ENCODE data around the gene SEC14L2. TPM values are rescaled to one million over a fixed set of nuclear protein-coding genes. Genes with fewer than 3 reads are reported as not detected.

SEC14L2 gene
- total and polyA plus RNA-seq, 2 of the 8 experiments (the other 6 are each of a cell fraction or from before 2014, with no cell fraction given) = 2.8 to 3.2 TPM

DNA sequence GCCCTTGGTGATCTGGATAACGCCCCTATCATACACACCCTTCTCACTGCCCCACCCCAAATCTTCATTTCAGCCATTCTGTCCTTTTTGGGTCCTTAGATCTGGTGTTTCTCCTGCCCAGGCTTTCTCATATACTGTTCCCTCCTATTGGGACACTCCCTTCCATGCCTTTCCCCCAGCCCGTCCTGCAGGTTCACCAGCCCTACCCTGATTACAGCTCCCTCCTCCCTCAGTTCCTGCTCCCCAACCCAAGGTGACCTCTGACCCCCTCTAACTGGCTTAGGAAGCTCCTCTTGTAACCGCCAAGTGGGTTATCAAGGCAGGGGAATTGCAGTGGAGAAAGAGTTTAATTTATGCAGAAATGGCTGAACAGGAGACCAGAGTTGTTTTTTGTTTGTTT lies 41.7 kb downstream of the SEC14L2 start:
- Histone ChIP-seq H3K79me2 (ENCODE audit: control insufficient read depth in 1 of 2, insufficient read depth in 2 of 2, low read length in 2 of 2) (no peaks in the 10 kb centered on the region), H3K14ac (ENCODE audit: insufficient read length) (no peak overlapping the region), H3K23ac (ENCODE audit: insufficient read length) (no peak overlapping the region), H3K4me3 (ENCODE audit: extremely low read depth in 1 of 4, insufficient read depth in 2 of 4, low read depth in 3 of 4, low read length in 4 of 4) (no peak overlapping the region), H3K27ac (ENCODE audit: low read depth, low read length) (no peak overlapping the region), H3K9ac (replicated peaks in 1 of 4; ENCODE audit: extremely low read depth in 1 of 4, low read depth in 3 of 4, low read length in 3 of 4) (no peak overlapping the region), H3K4me2 (ENCODE audit: insufficient read depth in 1 of 2, low read depth in 2 of 2, low read length in 2 of 2) (no peak overlapping the region), H3K23me2 (ENCODE audit: low read depth, low read length) (no peaks in the 10 kb centered on the region), H4K8ac (ENCODE audit: extremely low read depth, insufficient read depth, low read length) (no peak overlapping the region), H4K5ac (ENCODE audit: insufficient read length, low read depth, low read length) (no peak overlapping the region), H3K4ac (replicated peaks; ENCODE audit: insufficient read length, low read depth, low read length) (no peak overlapping the region), H3K36me3 (ENCODE audit: control insufficient read depth in 2 of 4, insufficient read depth in 4 of 4, low read length in 3 of 4) (no peaks in the 10 kb centered on the region), H3K27me3 (replicated peaks in 1 of 4; ENCODE audit: control insufficient read depth in 3 of 4, extremely low read depth in 1 of 4, insufficient read depth in 3 of 4, low read length in 3 of 4) (no peaks in the 10 kb centered on the region), H3K4me1 (replicated peaks in 1 of 4; ENCODE audit: control insufficient read depth in 3 of 4, insufficient read depth in 4 of 4, low read length in 3 of 4) (no peaks in the 10 kb centered on the region; a peak in 1 of 7 replicates), H2BK5ac (ENCODE audit: low read depth, low read length) (no peak overlapping the region), H3K79me1 (ENCODE audit: low read depth, low read length) (no peaks in the 10 kb centered on the region), H3K18ac (ENCODE audit: extremely low read depth, low read length) (no peak overlapping the region), H2AFZ (ENCODE audit: low read length) (no peak overlapping the region), H4K20me1 (replicated peaks in 1 of 2; ENCODE audit: control insufficient read depth in 1 of 2, insufficient read depth in 2 of 2, low read length in 2 of 2) (no peaks in the 10 kb centered on the region), H2BK12ac (ENCODE audit: low read depth, low read length) (no peak overlapping the region), H3K9me3 (ENCODE audit: insufficient read depth in 2 of 2, low read depth in 1 of 2, low read length in 1 of 2) (peaks cover 0 to 6% of the 10 kb centered on the region in 2 experiments; a peak in 1 of 4 replicates), H2AK5ac (ENCODE audit: low read depth, low read length) (no peak overlapping the region), H3K56ac (replicated peaks; ENCODE audit: insufficient read length, low read depth, low read length) (no peak overlapping the region), H2BK120ac (replicated peaks; ENCODE audit: low read depth, low read length) (no peak overlapping the region), H2BK15ac (ENCODE audit: low read length) (no peak overlapping the region), H2BK20ac (ENCODE audit: low read length) (no peak overlapping the region), H4K91ac (replicated peaks; ENCODE audit: insufficient read length, low read length) (no peak overlapping the region)
- DNase-seq (ENCODE audit: low read depth in 1 of 2, low spot score in 2 of 2) (no peak), FAIRE-seq (no peak)
- TF ChIP-seq, protein P1, sequence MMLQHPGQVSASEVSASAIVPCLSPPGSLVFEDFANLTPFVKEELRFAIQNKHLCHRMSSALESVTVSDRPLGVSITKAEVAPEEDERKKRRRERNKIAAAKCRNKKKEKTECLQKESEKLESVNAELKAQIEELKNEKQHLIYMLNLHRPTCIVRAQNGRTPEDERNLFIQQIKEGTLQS (IDR thresholded peaks at IDR 0.05; ENCODE audit: insufficient read depth, low read depth, low read length) = no peak
- TF ChIP-seq FOSL1 (IDR thresholded peaks at IDR 0.05; ENCODE audit: insufficient read depth, low read depth, low read length) = no peak
- TF ChIP-seq GTF2F1 (IDR thresholded peaks at IDR 0.05; ENCODE audit: borderline replicate concordance, low read depth, low read length) = no peak
- TF ChIP-seq BACH1 (IDR thresholded peaks at IDR 0.05; ENCODE audit: low read length) = no peak
- ChIA-PET CTCF (ENCODE audit: partially characterized antibody) (no interaction called here), POLR2A (ENCODE audit: partially characterized antibody) (interaction anchor here (1.2 to 1.6 kb wide), 2 partner anchors 13 to 361 kb away, joined by 3 read pairs; no protein-coding TSS in a partner anchor)
- WGBS, 2 experiments (ENCODE audit: extremely low coverage in 1 of 2, insufficient coverage in 1 of 2, insufficient read length in 1 of 2, insufficient replicate concordance in 2 of 2, low coverage in 1 of 2, low lambda C conversion rate in 2 of 2, missing lambda C conversion rate in 1 of 2) = 83% methylated on average over 3 of the region's 3 CpGs; no CpG with 5 or more reads in 1 of the 2 experiments
